GM18526 (cell line): Measurements from ENCODE around the gene C3orf80.

ENCODE experiments used
- POLR2A ChIP-seq: IDR thresholded peaks from 3 replicates; pipeline ENCODE4 v1.6.1; 2011; ENCODE audit not compliant: insufficient read length; ENCODE audit errors: extremely low read depth

C3orf80 gene

GRCh38 chr3:160260587-160261270 is 35.5 kb downstream of the C3orf80 start:
- TF ChIP-seq POLR2A = no peak

GRCh38 chr3:160265088-160265487 is 39.9 kb downstream of the C3orf80 start:
- TF ChIP-seq POLR2A = no peak
